Tibial artery (tissue), 4 donors: ENCODE measurements around the gene RTCA.

Experiments used
- DNase-seq, 2 donors: peaks; one replicate each; pipeline ENCODE4 v3.0.0-alpha.2; 2019
- H3K27ac ChIP-seq, 2 donors: fragments of 200-600 bp; sonication (generic) in 1 of 2; 1 replicate in 1 of 2; 2 replicates in 1 of 2; pipeline ENCODE4 v1.5.1; 2018 to 2019; ENCODE audit warnings: mild to moderate bottlenecking in 1 of 2
- H3K27me3 ChIP-seq, 2 donors: fragments of 200-600 bp; sonication (generic) in 1 of 2; one replicate each; pipeline versions ENCODE4 v1.5.1 to v1.6.0; 2016 to 2019
- H3K36me3 ChIP-seq, 3 donors: fragments of 200-600 bp; sonication (generic) in 2 of 3; one replicate each; pipeline ENCODE4 v1.5.1; 2016 to 2019; ENCODE audit warnings: mild to moderate bottlenecking in 2 of 3
- H3K4me1 ChIP-seq, 4 donors: fragments of 200-600 bp; sonication (generic) in 2 of 4; 1 replicate in 3 of 4; 2 replicates in 1 of 4; pipeline ENCODE4 v1.5.1; 2016 to 2019
- H3K4me3 ChIP-seq, 2 donors: fragments of 200-600 bp; sonication (generic) in 1 of 2; 1 replicate in 1 of 2; 2 replicates in 1 of 2; pipeline ENCODE4 v1.5.1; 2018 to 2019; ENCODE audit warnings: mild to moderate bottlenecking in 2 of 2
- H3K9me3 ChIP-seq, 3 donors: fragments of 200-600 bp; sonication (generic) in 1 of 3; one replicate each; pipeline ENCODE4 v1.5.1; 2016 to 2019
- intact Hi-C: fragments of 100-400 bp; cut with DNase I; formaldehyde crosslinking; loops from one replicate; pipeline ENCODE4 v1.15.0; 2023; ENCODE audit warnings: low total_unique reads
- TF ChIP-seq, protein P1 (sequence below), 2 experiments: fragments of 200-600 bp in 1 of 2; fragments of 450-650 bp in 1 of 2; IDR thresholded peaks; one replicate each; pipeline ENCODE4 v1.5.1; 2017 to 2019; ENCODE audit warnings: antibody characterized with exemption in 2 of 2, mild to moderate bottlenecking in 1 of 2, moderate library complexity in 1 of 2

Gene RTCA

DNA sequence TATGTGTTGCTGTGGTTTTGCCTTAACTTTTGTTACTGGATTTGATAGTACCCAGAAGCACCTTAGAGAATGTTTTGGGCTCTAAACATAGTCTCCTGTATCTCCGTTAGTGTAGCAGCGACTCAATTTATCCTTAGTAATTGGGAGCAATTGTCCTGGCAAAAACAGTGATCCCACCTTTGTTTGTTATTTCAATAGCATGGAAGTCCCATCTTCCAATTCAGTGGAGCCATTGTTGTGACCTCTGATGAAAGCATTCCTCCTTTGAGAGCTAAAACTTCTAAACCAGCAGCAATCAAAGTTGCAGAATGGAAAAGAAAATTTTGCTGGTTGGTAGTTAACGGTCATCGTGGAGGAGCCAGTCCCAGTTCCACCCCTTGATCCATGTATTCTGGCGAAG lies 34.7 kb downstream of the RTCA start:
- Histone ChIP-seq H3K9me3 (no peaks in the 10 kb centered on the region), H3K4me3 (no peak overlapping the region), H3K36me3 (no peaks in the 10 kb centered on the region), H3K27me3 (no peaks in the 10 kb centered on the region), H3K4me1 (no peaks in the 10 kb centered on the region), H3K27ac (no peak overlapping the region)
- DNase-seq: no peak
- TF ChIP-seq, protein P1, sequence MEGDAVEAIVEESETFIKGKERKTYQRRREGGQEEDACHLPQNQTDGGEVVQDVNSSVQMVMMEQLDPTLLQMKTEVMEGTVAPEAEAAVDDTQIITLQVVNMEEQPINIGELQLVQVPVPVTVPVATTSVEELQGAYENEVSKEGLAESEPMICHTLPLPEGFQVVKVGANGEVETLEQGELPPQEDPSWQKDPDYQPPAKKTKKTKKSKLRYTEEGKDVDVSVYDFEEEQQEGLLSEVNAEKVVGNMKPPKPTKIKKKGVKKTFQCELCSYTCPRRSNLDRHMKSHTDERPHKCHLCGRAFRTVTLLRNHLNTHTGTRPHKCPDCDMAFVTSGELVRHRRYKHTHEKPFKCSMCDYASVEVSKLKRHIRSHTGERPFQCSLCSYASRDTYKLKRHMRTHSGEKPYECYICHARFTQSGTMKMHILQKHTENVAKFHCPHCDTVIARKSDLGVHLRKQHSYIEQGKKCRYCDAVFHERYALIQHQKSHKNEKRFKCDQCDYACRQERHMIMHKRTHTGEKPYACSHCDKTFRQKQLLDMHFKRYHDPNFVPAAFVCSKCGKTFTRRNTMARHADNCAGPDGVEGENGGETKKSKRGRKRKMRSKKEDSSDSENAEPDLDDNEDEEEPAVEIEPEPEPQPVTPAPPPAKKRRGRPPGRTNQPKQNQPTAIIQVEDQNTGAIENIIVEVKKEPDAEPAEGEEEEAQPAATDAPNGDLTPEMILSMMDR (IDR thresholded peaks at IDR 0.05): no peak
- intact Hi-C loops: no loop called here

GRCh38 chr1:100302739-100303138 lies 36.7 kb downstream of the RTCA start:
- intact Hi-C loops: no loop called here

DNA sequence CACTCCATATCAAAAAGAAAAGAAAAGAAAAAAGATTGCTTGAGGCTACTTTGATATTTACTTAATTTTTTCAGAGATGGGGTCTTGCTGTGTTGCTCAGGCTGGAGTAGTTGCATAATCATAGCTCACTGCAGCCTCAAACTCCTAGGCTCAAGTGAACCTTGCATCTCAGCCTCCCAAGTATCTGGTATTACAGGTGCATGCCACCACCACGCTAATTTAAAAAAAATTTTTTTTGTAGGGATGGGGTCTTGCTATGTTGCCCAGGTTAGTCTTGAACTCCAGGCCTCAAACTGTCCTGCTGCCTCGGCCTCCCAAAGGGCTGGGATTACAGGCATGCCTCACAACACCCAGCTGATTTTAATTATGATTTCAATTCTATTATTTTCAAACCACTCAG lies 38.2 kb downstream of the RTCA start:
- Histone ChIP-seq H3K36me3 (no peaks in the 10 kb centered on the region), H3K27me3 (no peaks in the 10 kb centered on the region), H3K9me3 (no peaks in the 10 kb centered on the region), H3K4me3 (no peak overlapping the region), H3K4me1 (no peaks in the 10 kb centered on the region), H3K27ac (no peak overlapping the region)
- intact Hi-C loops: no loop called here
- TF ChIP-seq, protein P1 (IDR thresholded peaks at IDR 0.05): no peak
- DNase-seq: no peak

More at GRCh38 chr1:100302739-100303138, 36.7 kb downstream of the RTCA start:
- no peak overlapping the region for H3K4me3 ChIP-seq
- H3K27me3 ChIP-seq: no peaks in the 10 kb centered on the region
- TF ChIP-seq, protein P1 (IDR thresholded peaks at IDR 0.05): no peak
- no peak for DNase-seq
- no peaks in the 10 kb centered on the region for H3K4me1 ChIP-seq
- no peaks in the 10 kb centered on the region for H3K36me3 ChIP-seq
- no peaks in the 10 kb centered on the region for H3K9me3 ChIP-seq
- H3K27ac ChIP-seq: no peak overlapping the region

- Histone ChIP-seq H3K4me3 (no peak overlapping the region), H3K27ac (no peak overlapping the region), H3K4me1 (no peaks in the 10 kb centered on the region), H3K36me3 (no peaks in the 10 kb centered on the region), H3K9me3 (peaks cover 0 to 7% (median 0%) of the 10 kb centered on the region in 3 donors), H3K27me3 (no peaks in the 10 kb centered on the region)
- TF ChIP-seq, protein P1 (IDR thresholded peaks at IDR 0.05): no peak
- intact Hi-C loops: no loop called here
- DNase-seq: no peak
Measured at GRCh38 chr1:100304921-100305320, 38.9 kb downstream of the RTCA start.

- no peaks in the 10 kb centered on the region for H3K27me3 ChIP-seq
- intact Hi-C loops: no loop called here
- H3K9me3 ChIP-seq: peaks cover 0 to 7% (median 0%) of the 10 kb centered on the region in 3 donors
- TF ChIP-seq, protein P1 (IDR thresholded peaks at IDR 0.05): no peak
- no peak overlapping the region for H3K4me3 ChIP-seq
- no peaks in the 10 kb centered on the region for H3K36me3 ChIP-seq
- H3K27ac ChIP-seq: no peak overlapping the region
- H3K4me1 ChIP-seq: no peaks in the 10 kb centered on the region
- DNase-seq: no peak
Measured at GRCh38 chr1:100305954-100306353, 39.9 kb downstream of the RTCA start.

DNA sequence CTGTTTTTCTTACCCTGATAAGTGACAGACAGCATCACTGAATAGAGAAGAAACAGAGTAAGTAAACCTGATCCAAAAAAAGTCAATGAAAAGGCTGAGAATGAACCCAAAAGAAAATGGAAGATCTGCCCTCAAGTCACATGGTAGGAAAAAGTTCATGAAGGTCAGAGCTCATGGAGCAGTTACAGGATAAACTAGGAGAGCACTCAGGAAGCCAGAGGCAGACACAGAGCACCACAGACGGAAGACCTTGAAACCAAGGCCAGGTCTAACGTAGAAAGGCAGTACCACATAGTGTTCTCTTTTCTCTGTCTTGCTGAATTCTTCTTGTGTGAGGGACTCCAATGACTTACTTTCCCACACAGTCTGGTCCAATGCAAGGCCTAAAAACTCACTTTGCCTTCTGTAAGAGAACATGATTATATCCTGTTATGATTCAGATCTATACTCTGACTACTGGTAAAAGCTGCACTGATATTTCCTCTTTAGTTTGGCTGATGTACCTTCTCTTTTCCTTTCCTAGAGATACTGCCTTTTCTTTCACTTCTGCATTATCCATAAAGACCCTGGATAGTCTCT lies 40.8 kb downstream of the RTCA start:
- Histone ChIP-seq H3K9me3 (peaks cover 0 to 7% (median 0%) of the 10 kb centered on the region in 3 donors), H3K27ac (no peak overlapping the region), H3K4me1 (no peaks in the 10 kb centered on the region), H3K27me3 (no peaks in the 10 kb centered on the region), H3K4me3 (no peak overlapping the region), H3K36me3 (no peaks in the 10 kb centered on the region)
- TF ChIP-seq, protein P1 (IDR thresholded peaks at IDR 0.05): no peak
- intact Hi-C loops: no loop called here
- DNase-seq: no peak
